Measurements from ENCODE around the gene SNX18.

Gene SNX18

DNA sequence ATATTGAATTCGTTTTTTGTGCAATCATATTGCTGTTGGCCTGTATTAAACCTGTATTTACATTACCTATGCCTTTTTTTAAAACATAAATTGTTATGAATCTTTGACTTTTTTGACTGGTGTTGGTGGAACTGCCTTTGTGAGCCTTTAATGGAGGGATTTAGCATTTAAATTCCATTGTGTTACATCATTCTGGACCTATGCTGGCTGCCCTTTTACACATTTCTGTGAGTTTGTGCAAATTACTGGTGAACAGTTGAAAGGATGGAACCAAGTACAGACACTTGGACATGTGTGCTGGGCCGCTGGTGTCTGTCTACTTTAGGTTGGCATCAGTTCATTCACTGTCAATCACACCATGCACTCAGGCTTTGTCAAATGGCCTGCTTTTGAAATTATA, 3.4 kb downstream of the SNX18 start:
- H3K36me3 ChIP-seq (ENCODE audit: low read depth), result peaks cover 8% of the 10 kb centered on the region
- peaks cover 21% of the 10 kb centered on the region for H3K4me1 ChIP-seq (ENCODE audit: insufficient read depth, poor library complexity, severe bottlenecking)
- TF ChIP-seq CTCF (IDR thresholded peaks at IDR 0.05; ENCODE audit: poor library complexity, severe bottlenecking), result no peak
- no peaks in the 10 kb centered on the region for H3K27me3 ChIP-seq (ENCODE audit: insufficient read depth, poor library complexity, severe bottlenecking)
- H3K4me3 ChIP-seq (ENCODE audit: severe bottlenecking), result peak overlapping the region; percentile 25
- ATAC-seq (ENCODE audit: low read depth) (no peak), DNase-seq (ENCODE audit: low spot score) (no peak)
- no peaks in the 10 kb centered on the region for H3K9me3 ChIP-seq (ENCODE audit: severe bottlenecking)
- H3K27ac ChIP-seq (ENCODE audit: poor library complexity, severe bottlenecking), result peak overlapping the region; percentile 51

GRCh38 chr5:54521856-54522479, 4.4 kb downstream of the SNX18 start:
- Histone ChIP-seq H3K4me3 (ENCODE audit: severe bottlenecking) (no peak overlapping the region), H3K27ac (ENCODE audit: poor library complexity, severe bottlenecking) (no peak overlapping the region), H3K36me3 (ENCODE audit: low read depth) (peaks cover 8% of the 10 kb centered on the region), H3K9me3 (ENCODE audit: severe bottlenecking) (no peaks in the 10 kb centered on the region), H3K27me3 (ENCODE audit: insufficient read depth, poor library complexity, severe bottlenecking) (no peaks in the 10 kb centered on the region), H3K4me1 (ENCODE audit: insufficient read depth, poor library complexity, severe bottlenecking) (peaks cover 21% of the 10 kb centered on the region)
- ATAC-seq (ENCODE audit: low read depth), result no peak
- no peak for TF ChIP-seq CTCF (IDR thresholded peaks at IDR 0.05; ENCODE audit: poor library complexity, severe bottlenecking)
- DNase-seq (ENCODE audit: low spot score), result no peak

DNA sequence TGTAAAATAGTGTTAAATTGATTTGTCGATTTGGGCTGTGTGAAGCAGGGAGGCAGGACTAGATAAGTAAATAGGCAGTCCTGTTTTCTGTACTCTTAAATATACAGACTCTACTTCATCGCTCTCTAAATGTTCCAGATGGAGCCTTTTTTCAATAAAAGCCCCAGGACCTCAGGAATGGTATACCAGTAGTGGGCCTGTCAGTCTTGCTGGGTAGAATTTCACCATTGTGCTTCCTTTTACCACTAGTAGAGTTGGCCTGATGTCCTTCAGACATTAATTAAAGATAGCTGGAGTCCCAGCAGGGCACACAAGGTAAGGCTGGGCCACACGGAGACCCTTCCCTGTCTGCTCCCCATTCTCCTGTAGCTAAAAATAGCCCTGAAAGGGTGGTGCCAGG, 6.0 kb downstream of the SNX18 start:
- Histone ChIP-seq H3K36me3 (ENCODE audit: low read depth) (peaks cover 8% of the 10 kb centered on the region), H3K9me3 (ENCODE audit: severe bottlenecking) (no peaks in the 10 kb centered on the region), H3K27ac (ENCODE audit: poor library complexity, severe bottlenecking) (no peak overlapping the region), H3K4me3 (ENCODE audit: severe bottlenecking) (no peak overlapping the region), H3K27me3 (ENCODE audit: insufficient read depth, poor library complexity, severe bottlenecking) (no peaks in the 10 kb centered on the region), H3K4me1 (ENCODE audit: insufficient read depth, poor library complexity, severe bottlenecking) (peaks cover 20% of the 10 kb centered on the region)
- no peak for DNase-seq (ENCODE audit: low spot score)
- no peak for TF ChIP-seq CTCF (IDR thresholded peaks at IDR 0.05; ENCODE audit: poor library complexity, severe bottlenecking)
- no peak for ATAC-seq (ENCODE audit: low read depth)

DNA sequence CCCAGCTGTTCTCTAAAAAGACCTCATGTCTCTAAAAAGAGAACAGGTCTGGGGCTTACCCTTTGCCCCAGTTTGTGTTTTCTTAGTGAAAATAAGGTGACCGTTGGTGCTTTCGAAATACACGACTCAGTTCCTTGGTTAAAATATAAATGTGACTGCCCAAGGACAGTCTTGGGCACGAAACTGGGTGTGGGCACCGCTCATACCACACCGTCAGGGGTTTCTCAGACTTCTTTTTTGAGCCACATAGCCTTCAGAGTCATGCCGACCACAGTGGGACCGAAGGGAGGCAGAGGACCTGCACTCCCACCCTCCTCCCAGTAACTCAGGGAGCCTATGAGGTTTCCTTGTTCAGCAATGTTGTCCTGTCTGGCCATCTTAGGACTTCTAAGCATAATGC, 6.5 kb downstream of the SNX18 start:
- no peak for TF ChIP-seq CTCF (IDR thresholded peaks at IDR 0.05; ENCODE audit: poor library complexity, severe bottlenecking)
- peaks cover 16% of the 10 kb centered on the region for H3K4me1 ChIP-seq (ENCODE audit: insufficient read depth, poor library complexity, severe bottlenecking)
- no peak overlapping the region for H3K27ac ChIP-seq (ENCODE audit: poor library complexity, severe bottlenecking)
- no peak overlapping the region for H3K4me3 ChIP-seq (ENCODE audit: severe bottlenecking)
- H3K9me3 ChIP-seq (ENCODE audit: severe bottlenecking), result no peaks in the 10 kb centered on the region
- ATAC-seq (ENCODE audit: low read depth), result no peak
- peaks cover 8% of the 10 kb centered on the region for H3K36me3 ChIP-seq (ENCODE audit: low read depth)
- DNase-seq (ENCODE audit: low spot score), result no peak
- no peaks in the 10 kb centered on the region for H3K27me3 ChIP-seq (ENCODE audit: insufficient read depth, poor library complexity, severe bottlenecking)

DNA sequence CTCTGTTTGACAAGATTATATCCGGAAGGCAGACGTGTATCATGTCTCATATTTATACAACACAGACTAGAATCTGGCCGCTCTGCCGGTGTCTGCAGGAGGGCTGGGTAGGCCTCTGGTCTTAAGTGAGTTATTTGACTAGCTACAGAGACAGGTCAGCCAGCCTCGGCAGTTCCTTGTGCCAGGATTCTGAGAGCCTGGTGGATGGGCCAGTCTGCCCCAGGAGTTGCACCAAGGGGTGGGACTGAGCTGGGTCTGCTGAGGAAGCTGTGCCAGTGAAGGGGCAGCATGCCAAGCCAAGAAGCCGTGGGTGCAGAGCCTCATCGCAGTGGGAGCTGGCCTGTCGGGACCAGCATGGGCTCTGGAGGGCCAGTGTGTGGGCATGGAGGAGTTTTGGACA, 7.1 kb downstream of the SNX18 start:
- H3K36me3 ChIP-seq (ENCODE audit: low read depth), result peaks cover 3% of the 10 kb centered on the region
- no peak overlapping the region for H3K27ac ChIP-seq (ENCODE audit: poor library complexity, severe bottlenecking)
- H3K27me3 ChIP-seq (ENCODE audit: insufficient read depth, poor library complexity, severe bottlenecking), result no peaks in the 10 kb centered on the region
- peaks cover 14% of the 10 kb centered on the region for H3K4me1 ChIP-seq (ENCODE audit: insufficient read depth, poor library complexity, severe bottlenecking)
- H3K9me3 ChIP-seq (ENCODE audit: severe bottlenecking), result no peaks in the 10 kb centered on the region
- no peak overlapping the region for H3K4me3 ChIP-seq (ENCODE audit: severe bottlenecking)
- TF ChIP-seq CTCF (IDR thresholded peaks at IDR 0.05; ENCODE audit: poor library complexity, severe bottlenecking), result no peak
- DNase-seq (ENCODE audit: low spot score) (no peak), ATAC-seq (ENCODE audit: low read depth) (no peak)

All from RWPE2 (cell line).